Neural cell (in vitro differentiated cells): ENCODE data around the gene TULP1. TPM values are rescaled to one million over a fixed set of nuclear protein-coding genes. Genes with fewer than 3 reads are reported as not detected.

Experiments
- H2AFZ ChIP-seq: fragments of 200-600, 300-800 bp; sonication (generic), shearing (Covaris generic); 2 replicates; pipeline ENCODE4 v1.6.0; 2014; ENCODE audit warnings: low read depth, mild to moderate bottlenecking, antibody characterized with exemption, low read length, moderate library complexity
- H3F3A ChIP-seq: fragments of 200-600 bp; shearing (Covaris generic); 2 replicates; pipeline ENCODE4 v1.6.1; 2016; ENCODE audit warnings: mild to moderate bottlenecking, moderate library complexity, mixed read lengths, antibody characterized with exemption, low read length; ENCODE audit not compliant: insufficient read depth, poor library complexity, severe bottlenecking
- H3K27ac ChIP-seq: fragments of 200-600, 300-800 bp; sonication (generic), shearing (Covaris generic); 2 replicates; pipeline ENCODE4 v1.5.1; 2014; ENCODE audit warnings: mild to moderate bottlenecking, low read length, moderate library complexity
- H3K27me3 ChIP-seq: fragments of 300-800, 200-600 bp; sonication (generic), shearing (Covaris generic); 2 replicates; pipeline ENCODE4 v1.6.0; 2014; ENCODE audit warnings: mild to moderate bottlenecking, low read depth, low read length, moderate library complexity; ENCODE audit not compliant: insufficient read depth
- H3K36me3 ChIP-seq: fragments of 300-800, 200-600 bp; sonication (generic), shearing (Covaris generic); 2 replicates; pipeline ENCODE4 v1.5.1; 2014; ENCODE audit warnings: mild to moderate bottlenecking, antibody characterized with exemption, low read length, moderate library complexity; ENCODE audit not compliant: insufficient read depth
- H3K4me2 ChIP-seq: fragments of 300-800, 200-600 bp; sonication (generic), shearing (Covaris generic); 2 replicates; pipeline ENCODE4 v1.6.0; 2014; ENCODE audit warnings: mild to moderate bottlenecking, low read length
- H3K4me3 ChIP-seq: fragments of 300-800, 200-600 bp; sonication (generic), shearing (Covaris generic); 2 replicates; pipeline ENCODE4 v1.5.1; 2014; ENCODE audit warnings: mild to moderate bottlenecking, low read length, moderate library complexity
- H3K79me2 ChIP-seq: fragments of 200-600 bp; shearing (Covaris generic); replicated peaks from 2 replicates; pipeline ENCODE4 v1.6.0; 2014; ENCODE audit warnings: mild to moderate bottlenecking, low read length, moderate library complexity; ENCODE audit not compliant: insufficient read depth
- H3K9ac ChIP-seq: fragments of 300-800, 200-600 bp; sonication (generic), shearing (Covaris generic); 2 replicates; pipeline ENCODE4 v1.6.1; 2016; ENCODE audit warnings: mild to moderate bottlenecking, low read length, mixed read lengths
- H3K9me2 ChIP-seq: fragments of 200-600 bp; shearing (Covaris generic); 2 replicates; pipeline ENCODE4 v1.6.1; 2016; ENCODE audit warnings: mild to moderate bottlenecking, low read length, mixed read lengths; ENCODE audit not compliant: insufficient read depth
- H3K9me3 ChIP-seq: fragments of 200-600, 300-800 bp; sonication (generic), shearing (Covaris generic); 2 replicates; pipeline ENCODE4 v1.6.1; 2016; ENCODE audit warnings: mild to moderate bottlenecking, mixed run types, low read length, moderate library complexity, mixed read lengths
- H4K20me1 ChIP-seq: fragments of 200-600 bp; shearing (Covaris generic); 2 replicates; pipeline ENCODE4 v1.6.1; 2016; ENCODE audit warnings: mild to moderate bottlenecking, mixed run types; ENCODE audit not compliant: insufficient read depth
- EP300 ChIP-seq: fragments of 450-650 bp; conservative IDR thresholded peaks from 2 replicates; pipeline ENCODE4 v1.6.1; 2014; ENCODE audit warnings: antibody characterized with exemption, mild to moderate bottlenecking, moderate library complexity; ENCODE audit not compliant: poor library complexity, severe bottlenecking
- EZH2 ChIP-seq: fragments of 200-600, 300-800 bp; shearing (Covaris generic), sonication (generic); IDR thresholded peaks from 2 replicates; pipeline ENCODE4 v1.6.1; 2014; ENCODE audit warnings: antibody characterized with exemption, low read length, borderline replicate concordance, mild to moderate bottlenecking; ENCODE audit not compliant: insufficient read depth, poor library complexity, severe bottlenecking
- MXI1 ChIP-seq: fragments of 450-650 bp; conservative IDR thresholded peaks from 2 replicates; pipeline ENCODE4 v1.6.1; 2014; ENCODE audit warnings: antibody characterized with exemption, mild to moderate bottlenecking; ENCODE audit not compliant: poor library complexity, severe bottlenecking
- POLR2AphosphoS5 ChIP-seq: IDR thresholded peaks from 2 replicates; pipeline ENCODE4 v1.6.1; 2012
- RAD21 ChIP-seq: fragments of 450-650 bp; conservative IDR thresholded peaks from 2 replicates; pipeline ENCODE4 v1.6.1; 2014; ENCODE audit warnings: antibody characterized with exemption, mild to moderate bottlenecking, moderate library complexity
- SMC3 ChIP-seq: fragments of 450-650 bp; conservative IDR thresholded peaks from 2 replicates; pipeline ENCODE4 v1.6.1; 2014; ENCODE audit warnings: antibody characterized with exemption, mild to moderate bottlenecking, moderate library complexity; ENCODE audit not compliant: poor library complexity
- TAF1 ChIP-seq: IDR thresholded peaks from 2 replicates; pipeline ENCODE4 v1.6.1; 2012; ENCODE audit warnings: low read depth
- polyA plus RNA-seq: library from polyadenylated mRNA; depleted of rRNA; stranded (reverse); fragments of >200 nt; gene quantifications from 2 replicates; pipeline ENCODE4 v1.2.3, GENCODE V29; 2014
- TF ChIP-seq, protein P1 (sequence below): fragments of 450-650 bp; IDR thresholded peaks from 2 replicates; pipeline ENCODE4 v1.5.1; 2014; ENCODE audit warnings: antibody characterized with exemption, mild to moderate bottlenecking, moderate library complexity; ENCODE audit not compliant: poor library complexity, severe bottlenecking
- TF ChIP-seq, protein P2 (sequence below): IDR thresholded peaks from 2 replicates; pipeline ENCODE4 v1.6.1; 2012; ENCODE audit warnings: borderline replicate concordance

The TULP1 gene
- polyA plus RNA-seq, 1 donor from 2014 or later = not detected

DNA sequence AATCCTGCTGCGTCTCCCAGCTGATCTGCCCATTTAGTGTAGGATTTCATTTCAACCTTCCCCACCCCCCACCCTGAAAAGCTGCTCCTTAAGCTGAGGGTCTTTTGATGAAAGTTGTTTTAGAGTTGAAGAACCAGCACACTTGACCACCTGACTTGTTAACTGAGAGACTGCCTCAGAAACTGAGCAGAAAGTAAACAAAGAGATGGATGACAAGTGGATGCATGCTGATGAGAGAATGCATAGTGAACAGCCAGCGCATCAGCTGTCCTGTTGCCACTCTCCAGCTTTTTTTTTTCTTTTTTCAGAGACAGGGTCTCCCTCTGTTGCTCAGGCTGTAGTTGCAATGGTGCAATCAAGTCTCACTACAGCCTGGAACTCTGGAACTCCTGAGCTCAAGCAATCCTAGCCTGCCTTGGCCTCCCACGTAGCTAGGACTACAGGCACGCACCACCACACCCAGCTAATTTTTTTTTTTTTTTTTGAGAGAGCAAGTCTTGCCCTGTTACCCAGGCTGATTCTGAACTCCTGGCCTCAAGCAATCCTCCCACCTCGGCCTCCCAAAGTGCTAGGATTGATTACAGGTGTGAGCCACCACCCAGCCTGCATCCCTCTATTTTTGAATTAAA lies 35.0 kb downstream of the TULP1 start:
- Histone ChIP-seq H3K9ac (no peak overlapping the region), H3K4me2 (no peak overlapping the region), H3K9me3 (no peaks in the 10 kb centered on the region), H3K79me2 (no peaks in the 10 kb centered on the region), H3K27me3 (no peaks in the 10 kb centered on the region), H3K9me2 (no peaks in the 10 kb centered on the region), H3F3A (no peaks in the 10 kb centered on the region), H3K4me3 (no peak overlapping the region), H3K36me3 (no peaks in the 10 kb centered on the region), H3K27ac (no peak overlapping the region), H2AFZ (no peak overlapping the region), H4K20me1 (no peaks in the 10 kb centered on the region)
- TF ChIP-seq POLR2AphosphoS5 (no peak), RAD21 (no peak), EZH2 (no peak), TAF1 (no peak), EP300 (no peak), MXI1 (no peak), SMC3 (no peak)
- TF ChIP-seq, protein P1, sequence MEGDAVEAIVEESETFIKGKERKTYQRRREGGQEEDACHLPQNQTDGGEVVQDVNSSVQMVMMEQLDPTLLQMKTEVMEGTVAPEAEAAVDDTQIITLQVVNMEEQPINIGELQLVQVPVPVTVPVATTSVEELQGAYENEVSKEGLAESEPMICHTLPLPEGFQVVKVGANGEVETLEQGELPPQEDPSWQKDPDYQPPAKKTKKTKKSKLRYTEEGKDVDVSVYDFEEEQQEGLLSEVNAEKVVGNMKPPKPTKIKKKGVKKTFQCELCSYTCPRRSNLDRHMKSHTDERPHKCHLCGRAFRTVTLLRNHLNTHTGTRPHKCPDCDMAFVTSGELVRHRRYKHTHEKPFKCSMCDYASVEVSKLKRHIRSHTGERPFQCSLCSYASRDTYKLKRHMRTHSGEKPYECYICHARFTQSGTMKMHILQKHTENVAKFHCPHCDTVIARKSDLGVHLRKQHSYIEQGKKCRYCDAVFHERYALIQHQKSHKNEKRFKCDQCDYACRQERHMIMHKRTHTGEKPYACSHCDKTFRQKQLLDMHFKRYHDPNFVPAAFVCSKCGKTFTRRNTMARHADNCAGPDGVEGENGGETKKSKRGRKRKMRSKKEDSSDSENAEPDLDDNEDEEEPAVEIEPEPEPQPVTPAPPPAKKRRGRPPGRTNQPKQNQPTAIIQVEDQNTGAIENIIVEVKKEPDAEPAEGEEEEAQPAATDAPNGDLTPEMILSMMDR = no peak
- TF ChIP-seq, protein P2, sequence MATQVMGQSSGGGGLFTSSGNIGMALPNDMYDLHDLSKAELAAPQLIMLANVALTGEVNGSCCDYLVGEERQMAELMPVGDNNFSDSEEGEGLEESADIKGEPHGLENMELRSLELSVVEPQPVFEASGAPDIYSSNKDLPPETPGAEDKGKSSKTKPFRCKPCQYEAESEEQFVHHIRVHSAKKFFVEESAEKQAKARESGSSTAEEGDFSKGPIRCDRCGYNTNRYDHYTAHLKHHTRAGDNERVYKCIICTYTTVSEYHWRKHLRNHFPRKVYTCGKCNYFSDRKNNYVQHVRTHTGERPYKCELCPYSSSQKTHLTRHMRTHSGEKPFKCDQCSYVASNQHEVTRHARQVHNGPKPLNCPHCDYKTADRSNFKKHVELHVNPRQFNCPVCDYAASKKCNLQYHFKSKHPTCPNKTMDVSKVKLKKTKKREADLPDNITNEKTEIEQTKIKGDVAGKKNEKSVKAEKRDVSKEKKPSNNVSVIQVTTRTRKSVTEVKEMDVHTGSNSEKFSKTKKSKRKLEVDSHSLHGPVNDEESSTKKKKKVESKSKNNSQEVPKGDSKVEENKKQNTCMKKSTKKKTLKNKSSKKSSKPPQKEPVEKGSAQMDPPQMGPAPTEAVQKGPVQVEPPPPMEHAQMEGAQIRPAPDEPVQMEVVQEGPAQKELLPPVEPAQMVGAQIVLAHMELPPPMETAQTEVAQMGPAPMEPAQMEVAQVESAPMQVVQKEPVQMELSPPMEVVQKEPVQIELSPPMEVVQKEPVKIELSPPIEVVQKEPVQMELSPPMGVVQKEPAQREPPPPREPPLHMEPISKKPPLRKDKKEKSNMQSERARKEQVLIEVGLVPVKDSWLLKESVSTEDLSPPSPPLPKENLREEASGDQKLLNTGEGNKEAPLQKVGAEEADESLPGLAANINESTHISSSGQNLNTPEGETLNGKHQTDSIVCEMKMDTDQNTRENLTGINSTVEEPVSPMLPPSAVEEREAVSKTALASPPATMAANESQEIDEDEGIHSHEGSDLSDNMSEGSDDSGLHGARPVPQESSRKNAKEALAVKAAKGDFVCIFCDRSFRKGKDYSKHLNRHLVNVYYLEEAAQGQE = no peak

DNA sequence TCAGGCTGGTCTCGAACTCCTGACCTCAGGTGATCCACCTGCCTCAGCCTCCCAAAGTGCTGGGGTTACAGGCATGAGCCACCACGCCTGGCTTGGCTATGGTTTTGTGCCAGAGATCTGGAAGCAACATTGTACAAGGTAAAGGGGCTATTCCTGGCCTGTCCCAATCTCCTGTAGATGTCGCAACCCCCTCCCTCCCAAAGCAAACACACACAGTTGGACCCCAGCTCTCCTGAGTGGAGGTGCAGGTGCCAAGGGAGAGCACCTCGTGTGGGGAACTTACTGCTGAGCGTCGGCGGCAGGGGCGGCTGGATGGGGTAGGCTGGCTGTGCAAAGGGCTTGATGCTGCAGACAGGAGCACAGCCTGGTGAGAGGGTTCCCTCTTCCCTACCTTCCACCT lies 35.7 kb downstream of the TULP1 start:
- no peak for TF ChIP-seq MXI1
- no peak for TF ChIP-seq EP300
- no peak for TF ChIP-seq EZH2
- TF ChIP-seq TAF1 = no peak
- no peak for TF ChIP-seq RAD21
- no peak for TF ChIP-seq POLR2AphosphoS5
- TF ChIP-seq, protein P2 = no peak
- TF ChIP-seq SMC3 = no peak
- TF ChIP-seq, protein P1 = no peak
- no peak overlapping the region for H2AFZ ChIP-seq
- H3K4me3 ChIP-seq = no peak overlapping the region
- no peaks in the 10 kb centered on the region for H3K79me2 ChIP-seq
- no peak overlapping the region for H3K27ac ChIP-seq
- no peak overlapping the region for H3K9ac ChIP-seq
- no peak overlapping the region for H3K4me2 ChIP-seq
- no peaks in the 10 kb centered on the region for H3K9me3 ChIP-seq
- H3K36me3 ChIP-seq = no peaks in the 10 kb centered on the region
- no peaks in the 10 kb centered on the region for H4K20me1 ChIP-seq
- no peaks in the 10 kb centered on the region for H3K27me3 ChIP-seq
- no peaks in the 10 kb centered on the region for H3K9me2 ChIP-seq
- no peaks in the 10 kb centered on the region for H3F3A ChIP-seq
